ENCODE results near the gene TXK.

DNA sequence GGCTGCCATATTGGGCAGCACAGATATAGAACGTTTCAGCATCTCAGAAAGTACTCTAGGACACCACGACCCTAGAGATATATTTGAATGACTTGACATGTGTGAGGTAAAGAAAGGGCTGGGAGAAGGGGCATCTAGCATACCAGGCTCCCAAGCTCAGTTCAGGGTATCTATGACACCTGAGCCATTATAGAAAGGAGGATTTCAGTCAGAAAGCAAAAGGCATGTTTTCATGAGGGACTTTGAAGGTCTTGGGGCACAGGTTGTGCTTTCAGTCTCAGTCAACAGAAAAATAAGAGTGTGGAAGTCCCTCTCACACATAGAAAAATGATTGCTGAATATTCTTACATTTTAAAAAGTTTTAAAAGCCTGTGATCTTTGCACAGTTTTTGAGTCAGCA, 65.9 kb downstream of the TXK start:
- TF ChIP-seq, protein P1, sequence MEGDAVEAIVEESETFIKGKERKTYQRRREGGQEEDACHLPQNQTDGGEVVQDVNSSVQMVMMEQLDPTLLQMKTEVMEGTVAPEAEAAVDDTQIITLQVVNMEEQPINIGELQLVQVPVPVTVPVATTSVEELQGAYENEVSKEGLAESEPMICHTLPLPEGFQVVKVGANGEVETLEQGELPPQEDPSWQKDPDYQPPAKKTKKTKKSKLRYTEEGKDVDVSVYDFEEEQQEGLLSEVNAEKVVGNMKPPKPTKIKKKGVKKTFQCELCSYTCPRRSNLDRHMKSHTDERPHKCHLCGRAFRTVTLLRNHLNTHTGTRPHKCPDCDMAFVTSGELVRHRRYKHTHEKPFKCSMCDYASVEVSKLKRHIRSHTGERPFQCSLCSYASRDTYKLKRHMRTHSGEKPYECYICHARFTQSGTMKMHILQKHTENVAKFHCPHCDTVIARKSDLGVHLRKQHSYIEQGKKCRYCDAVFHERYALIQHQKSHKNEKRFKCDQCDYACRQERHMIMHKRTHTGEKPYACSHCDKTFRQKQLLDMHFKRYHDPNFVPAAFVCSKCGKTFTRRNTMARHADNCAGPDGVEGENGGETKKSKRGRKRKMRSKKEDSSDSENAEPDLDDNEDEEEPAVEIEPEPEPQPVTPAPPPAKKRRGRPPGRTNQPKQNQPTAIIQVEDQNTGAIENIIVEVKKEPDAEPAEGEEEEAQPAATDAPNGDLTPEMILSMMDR (IDR thresholded peaks at IDR 0.05), result no peak
- TF ChIP-seq POLR2A (IDR thresholded peaks at IDR 0.05), result no peak

Data from lower leg skin (tissue), 3 donors.